ENCODE data around the gene PODNL1. TPM values are rescaled to one million over a fixed set of nuclear protein-coding genes. Genes with fewer than 3 reads are reported as not detected.
"Not testable (repeated sequence)": the region's sequence is repeated elsewhere in the genome, so short reads cannot be mapped to it uniquely, and the experiment has no call there.

Gene PODNL1
- polyA plus RNA-seq, 1 experiment: 2.8 TPM

DNA sequence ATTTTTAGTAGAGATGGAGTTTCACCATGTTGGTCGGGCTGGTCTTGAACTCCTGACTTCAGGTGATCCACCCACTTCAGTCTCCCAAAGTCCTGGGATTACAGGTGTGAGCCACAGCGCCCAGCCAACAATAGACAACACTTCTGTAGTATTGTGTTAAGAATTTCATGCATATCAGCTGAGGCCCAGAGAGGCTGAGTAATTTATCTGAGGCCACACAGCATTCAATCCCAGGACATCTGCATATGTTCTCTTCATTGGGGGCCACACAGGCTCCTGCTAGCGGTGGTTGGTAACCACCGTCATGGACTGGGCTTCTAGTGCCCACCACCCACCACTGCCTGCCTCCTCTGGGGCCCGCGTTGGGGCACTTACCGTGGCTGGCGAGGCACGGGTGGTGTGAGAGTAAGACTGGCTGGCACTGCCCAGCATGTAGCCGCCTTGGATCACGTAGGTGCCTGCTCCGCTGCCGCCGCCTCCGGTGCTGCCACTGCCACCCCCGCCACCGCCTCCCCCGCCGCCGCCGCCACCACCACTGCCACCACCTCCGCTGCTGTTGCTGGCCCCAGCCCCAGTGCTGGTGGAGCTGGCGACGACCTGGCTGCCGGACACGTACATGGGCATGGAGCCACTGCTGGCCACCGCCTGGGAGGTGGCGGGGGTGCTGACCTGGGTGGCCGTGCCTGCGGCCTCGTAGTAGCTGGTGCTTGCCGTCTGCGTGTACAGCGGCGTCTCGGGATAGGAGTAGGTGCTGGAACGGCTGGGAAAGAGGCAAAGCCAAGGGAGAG, 34.3 kb upstream of the PODNL1 start:
- TF ChIP-seq, protein P1, sequence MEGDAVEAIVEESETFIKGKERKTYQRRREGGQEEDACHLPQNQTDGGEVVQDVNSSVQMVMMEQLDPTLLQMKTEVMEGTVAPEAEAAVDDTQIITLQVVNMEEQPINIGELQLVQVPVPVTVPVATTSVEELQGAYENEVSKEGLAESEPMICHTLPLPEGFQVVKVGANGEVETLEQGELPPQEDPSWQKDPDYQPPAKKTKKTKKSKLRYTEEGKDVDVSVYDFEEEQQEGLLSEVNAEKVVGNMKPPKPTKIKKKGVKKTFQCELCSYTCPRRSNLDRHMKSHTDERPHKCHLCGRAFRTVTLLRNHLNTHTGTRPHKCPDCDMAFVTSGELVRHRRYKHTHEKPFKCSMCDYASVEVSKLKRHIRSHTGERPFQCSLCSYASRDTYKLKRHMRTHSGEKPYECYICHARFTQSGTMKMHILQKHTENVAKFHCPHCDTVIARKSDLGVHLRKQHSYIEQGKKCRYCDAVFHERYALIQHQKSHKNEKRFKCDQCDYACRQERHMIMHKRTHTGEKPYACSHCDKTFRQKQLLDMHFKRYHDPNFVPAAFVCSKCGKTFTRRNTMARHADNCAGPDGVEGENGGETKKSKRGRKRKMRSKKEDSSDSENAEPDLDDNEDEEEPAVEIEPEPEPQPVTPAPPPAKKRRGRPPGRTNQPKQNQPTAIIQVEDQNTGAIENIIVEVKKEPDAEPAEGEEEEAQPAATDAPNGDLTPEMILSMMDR (IDR thresholded peaks at IDR 0.05; ENCODE audit: low read depth, low read length): no peak
- ChIA-PET POLR2A (no interaction called here), CTCF (no interaction called here)
- Histone ChIP-seq H3K27me3 (ENCODE audit: control insufficient read depth, insufficient read depth, low read length) (no peaks in the 10 kb centered on the region), H3K9me3 (ENCODE audit: control insufficient read depth, insufficient read depth, low read length) (no peaks in the 10 kb centered on the region; the same call in 1 of the 2 replicates), H3K4me3 (ENCODE audit: low read depth, low read length) (no peak overlapping the region), H3K27ac (ENCODE audit: low read depth, low read length) (no peak overlapping the region)
- no peak for DNase-seq (ENCODE audit: low read depth, low spot score)

DNA sequence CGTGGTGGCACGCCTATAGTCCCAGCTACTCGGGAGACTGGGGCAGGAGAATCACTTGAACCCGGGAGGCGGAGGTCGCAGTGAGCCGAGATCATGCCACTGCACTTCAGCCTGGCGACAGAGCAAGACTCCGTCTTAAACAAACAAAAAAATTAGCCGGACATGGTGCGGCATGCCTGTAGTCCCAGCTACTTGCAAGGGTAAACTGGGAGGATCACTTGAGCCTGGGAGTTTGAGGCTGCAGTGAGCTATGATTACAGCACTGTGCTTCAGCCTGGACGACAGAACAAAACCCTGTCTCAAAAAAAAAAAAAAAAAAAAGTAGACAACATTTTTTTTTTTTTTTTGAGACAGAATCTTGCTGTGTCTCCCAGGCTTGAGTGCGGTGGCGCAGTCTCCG, 33.7 kb upstream of the PODNL1 start:
- DNase-seq (ENCODE audit: low read depth, low spot score); H3K9me3 ChIP-seq (ENCODE audit: control insufficient read depth, insufficient read depth, low read length); POLR2A ChIA-PET; CTCF ChIA-PET; H3K4me3 ChIP-seq (ENCODE audit: low read depth, low read length); H3K27ac ChIP-seq (ENCODE audit: low read depth, low read length); H3K27me3 ChIP-seq (ENCODE audit: control insufficient read depth, insufficient read depth, low read length): not testable (repeated sequence)

DNA sequence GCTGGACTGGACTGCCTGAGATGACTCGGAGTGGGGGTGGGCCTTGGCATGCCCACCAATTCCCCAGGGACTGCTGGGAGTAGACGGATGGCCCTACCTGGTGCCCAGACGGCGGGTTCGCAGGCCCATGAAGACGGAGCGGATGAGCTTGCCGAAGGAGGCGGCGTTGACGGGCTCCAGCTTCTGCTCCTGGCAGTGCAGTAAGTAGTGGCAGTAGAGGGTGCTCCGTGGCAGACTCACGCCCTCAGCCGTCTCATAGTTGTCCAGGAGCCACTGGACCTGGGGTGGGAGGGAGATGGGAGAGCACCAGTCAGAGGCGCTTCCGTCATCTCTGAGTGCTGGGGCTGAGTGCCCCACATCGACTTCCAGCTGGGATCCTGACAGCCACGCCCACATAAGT, 31.7 kb upstream of the PODNL1 start:
- ChIA-PET POLR2A (no interaction called here), CTCF (no interaction called here)
- no peak overlapping the region for H3K27ac ChIP-seq (ENCODE audit: low read depth, low read length)
- H3K27me3 ChIP-seq (ENCODE audit: control insufficient read depth, insufficient read depth, low read length): no peaks in the 10 kb centered on the region
- no peaks in the 10 kb centered on the region; the same call in 1 of the 2 replicates for H3K9me3 ChIP-seq (ENCODE audit: control insufficient read depth, insufficient read depth, low read length)
- no peak for DNase-seq (ENCODE audit: low read depth, low spot score)
- TF ChIP-seq, protein P1 (IDR thresholded peaks at IDR 0.05; ENCODE audit: low read depth, low read length): no peak
- H3K4me3 ChIP-seq (ENCODE audit: low read depth, low read length): no peak overlapping the region

DNA sequence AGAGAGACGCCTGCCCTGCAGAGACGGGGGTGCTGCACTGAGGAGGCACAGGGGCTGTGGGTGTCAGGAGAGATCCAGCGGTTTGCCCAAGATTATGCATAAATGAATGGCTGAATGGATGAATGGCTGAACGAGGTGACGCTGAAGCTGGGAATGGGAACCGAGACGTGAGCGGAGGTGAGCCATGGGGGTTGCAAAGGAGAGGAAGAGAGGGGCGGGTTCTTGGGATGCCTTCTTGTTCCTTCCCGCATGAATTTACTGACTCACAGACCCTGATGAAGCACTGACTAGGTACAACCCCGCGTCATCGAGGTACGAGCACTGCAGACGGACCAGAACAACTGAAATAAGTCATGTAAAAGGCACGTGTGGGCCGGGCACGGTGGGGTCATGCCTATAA, 30.8 kb upstream of the PODNL1 start:
- Histone ChIP-seq H3K4me3 (ENCODE audit: low read depth, low read length) (no peak overlapping the region), H3K9me3 (ENCODE audit: control insufficient read depth, insufficient read depth, low read length) (no peaks in the 10 kb centered on the region; the same call in 1 of the 2 replicates), H3K27ac (ENCODE audit: low read depth, low read length) (no peak overlapping the region), H3K27me3 (ENCODE audit: control insufficient read depth, insufficient read depth, low read length) (no peaks in the 10 kb centered on the region)
- TF ChIP-seq, protein P1 (IDR thresholded peaks at IDR 0.05; ENCODE audit: low read depth, low read length): no peak
- DNase-seq (ENCODE audit: low read depth, low spot score): no peak
- POLR2A ChIA-PET: no interaction called here
- CTCF ChIA-PET: no interaction called here

DNA sequence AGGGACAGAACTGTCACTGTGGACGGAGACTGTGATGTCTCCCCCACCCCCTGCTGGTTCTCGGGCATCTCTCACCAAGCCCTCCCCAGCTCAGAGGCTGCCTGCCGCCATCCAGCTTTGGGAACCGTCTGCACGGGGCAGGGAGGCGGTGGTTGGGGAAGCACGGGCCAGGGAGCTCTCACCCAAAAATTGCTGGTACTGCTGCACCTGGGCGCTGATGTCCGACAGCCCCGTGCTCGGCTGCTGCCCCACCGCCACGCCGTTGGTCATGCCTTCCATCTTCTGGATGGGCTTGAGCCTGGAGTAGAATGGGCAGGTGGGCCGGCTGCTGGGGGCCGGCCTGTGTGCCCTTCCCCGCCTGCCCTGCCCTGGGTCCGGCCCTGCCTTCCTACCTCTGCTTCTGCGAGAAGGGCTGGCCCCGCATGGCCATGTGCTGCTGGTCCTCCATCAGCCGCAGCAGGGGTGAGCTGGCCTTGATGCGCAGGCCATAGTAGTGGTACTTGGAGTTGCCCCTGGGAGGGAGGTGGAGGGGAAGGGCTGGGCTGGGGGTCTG, 30.2 kb upstream of the PODNL1 start:
- Histone ChIP-seq H3K9me3 (ENCODE audit: control insufficient read depth, insufficient read depth, low read length) (no peaks in the 10 kb centered on the region; the same call in 1 of the 2 replicates), H3K4me3 (ENCODE audit: low read depth, low read length) (no peak overlapping the region), H3K27me3 (ENCODE audit: control insufficient read depth, insufficient read depth, low read length) (no peaks in the 10 kb centered on the region), H3K27ac (ENCODE audit: low read depth, low read length) (no peak overlapping the region)
- TF ChIP-seq, protein P1 (IDR thresholded peaks at IDR 0.05; ENCODE audit: low read depth, low read length): no peak
- no peak for DNase-seq (ENCODE audit: low read depth, low spot score)
- ChIA-PET CTCF (no interaction called here), POLR2A (no interaction called here)

DNA sequence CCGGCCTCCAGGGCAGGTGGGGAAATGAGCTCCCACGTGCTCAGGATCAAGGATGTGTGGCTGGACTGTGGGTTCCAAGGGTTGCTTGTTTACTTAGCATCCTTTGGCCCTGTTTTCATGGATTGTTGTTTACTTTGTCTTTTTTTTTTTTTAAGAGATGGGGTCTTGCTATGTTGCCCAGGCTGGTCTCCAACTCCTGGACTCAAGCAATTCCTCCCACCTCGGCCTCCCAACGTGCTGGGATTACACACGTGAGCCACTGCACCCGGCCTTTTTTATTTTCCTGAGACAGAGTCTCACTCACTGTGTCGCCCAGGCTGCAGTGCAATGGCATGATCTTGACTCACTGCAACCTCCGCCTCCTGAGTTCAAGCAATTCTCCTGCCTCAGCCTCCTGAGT, 29.0 kb upstream of the PODNL1 start:
- H3K9me3 ChIP-seq (ENCODE audit: control insufficient read depth, insufficient read depth, low read length); POLR2A ChIA-PET; DNase-seq (ENCODE audit: low read depth, low spot score); H3K4me3 ChIP-seq (ENCODE audit: low read depth, low read length); CTCF ChIA-PET; H3K27me3 ChIP-seq (ENCODE audit: control insufficient read depth, insufficient read depth, low read length); H3K27ac ChIP-seq (ENCODE audit: low read depth, low read length): not testable (repeated sequence)

Measured in AG04450 (cell line).